GM23248 (cell line): Measurements from ENCODE around the gene RYR3. TPM values are rescaled to one million over a fixed set of nuclear protein-coding genes. Genes with fewer than 3 reads are reported as not detected.

Source experiments
- DNase-seq: peaks from one replicate; pipeline ENCODE4 v3.0.0-alpha.2; 2015
- H2AFZ ChIP-seq: fragments of 200-600 bp; sonication (generic); 2 replicates; pipeline ENCODE4 v1.6.1; 2016; ENCODE audit warnings: antibody characterized with exemption
- H3F3A ChIP-seq: fragments of 200-600 bp; sonication (generic); 2 replicates; pipeline ENCODE4 v1.6.1; 2016; ENCODE audit warnings: mild to moderate bottlenecking, antibody characterized with exemption, mixed run types; ENCODE audit not compliant: insufficient read depth
- H3K27ac ChIP-seq: fragments of 200-600 bp; sonication (generic); 2 replicates; pipeline ENCODE4 v1.5.1; 2016; ENCODE audit warnings: mild to moderate bottlenecking
- H3K27me3 ChIP-seq: fragments of 200-600 bp; sonication (generic); replicated peaks from 2 replicates; pipeline ENCODE4 v1.6.1; 2016; ENCODE audit warnings: mild to moderate bottlenecking; ENCODE audit not compliant: insufficient read depth
- H3K36me3 ChIP-seq: fragments of 200-600 bp; sonication (generic); 2 replicates; pipeline ENCODE4 v1.6.1; 2016; ENCODE audit warnings: low read depth, mild to moderate bottlenecking
- H3K4me1 ChIP-seq: fragments of 200-600 bp; sonication (generic); 2 replicates; pipeline ENCODE4 v1.6.1; 2016; ENCODE audit warnings: mild to moderate bottlenecking; ENCODE audit not compliant: insufficient read depth
- H3K4me2 ChIP-seq: fragments of 200-600 bp; sonication (generic); one replicate; pipeline ENCODE4 v1.6.1; 2016; ENCODE audit warnings: mild to moderate bottlenecking; ENCODE audit not compliant: unreplicated experiment
- H3K4me3 ChIP-seq: fragments of 200-600 bp; sonication (generic); 2 replicates; pipeline ENCODE4 v1.5.1; 2016; ENCODE audit warnings: mild to moderate bottlenecking
- H3K79me2 ChIP-seq: fragments of 200-600 bp; sonication (generic); 2 replicates; pipeline ENCODE4 v1.6.1; 2016; ENCODE audit warnings: mild to moderate bottlenecking; ENCODE audit not compliant: insufficient read depth
- H3K9ac ChIP-seq: fragments of 200-600 bp; sonication (generic); 2 replicates; pipeline ENCODE4 v1.6.1; 2016; ENCODE audit warnings: mild to moderate bottlenecking
- H3K9me2 ChIP-seq: fragments of 200-600 bp; sonication (generic); 2 replicates; pipeline ENCODE4 v1.6.1; 2016; ENCODE audit warnings: mixed run types, mild to moderate bottlenecking, moderate library complexity; ENCODE audit not compliant: insufficient read depth
- H3K9me3 ChIP-seq: fragments of 200-600 bp; sonication (generic); one replicate; pipeline ENCODE4 v1.6.1; 2017; ENCODE audit warnings: low read depth
- H4K20me1 ChIP-seq: fragments of 200-600 bp; sonication (generic); 2 replicates; pipeline ENCODE4 v1.6.0; 2016; ENCODE audit not compliant: insufficient read depth
- EZH2 ChIP-seq: fragments of 200-600 bp; sonication (generic); IDR thresholded peaks from 2 replicates; pipeline ENCODE4 v1.6.1; 2018; ENCODE audit warnings: antibody characterized with exemption, mild to moderate bottlenecking; ENCODE audit not compliant: insufficient read depth, poor library complexity, severe bottlenecking
- EZH2phosphoT487 ChIP-seq: fragments of 200-600 bp; sonication (generic); IDR thresholded peaks from 2 replicates; pipeline ENCODE4 v1.6.1; 2018; ENCODE audit warnings: antibody characterized with exemption, moderate library complexity, mild to moderate bottlenecking, low read depth; ENCODE audit not compliant: insufficient read depth
- WGBS, 2 experiments: methylation state at CpG; one replicate each; pipeline ENCODE4 v1.1.6; 2015 to 2017; ENCODE audit warnings: low lambda C conversion rate in 2 of 2, low coverage in 1 of 2; ENCODE audit errors: missing lambda C conversion rate in 2 of 2; 5-methylcytosine and 5-hydroxymethylcytosine counted together
- in situ Hi-C: fragments of 300-500 bp; cut with MboI; formaldehyde crosslinking; loops from 2 replicates; pipeline ENCODE4 v1.15.0; 2020
- polyA plus RNA-seq: library from polyadenylated mRNA; unstranded; fragments of >200 nt; fragmentation: Nextera tagmentation; extraction: Ambion mirVana; gene quantifications from 2 replicates; pipeline ENCODE4 v1.2.1, GENCODE V29; 2016
- total RNA-seq: library from RNA; depleted of rRNA; stranded (reverse); fragments of >200 nt; shearing (Covaris generic); gene quantifications from 2 replicates; pipeline ENCODE4 v1.2.3, GENCODE V29; 2014

Gene RYR3
- total and polyA plus RNA-seq, 2 experiments from 2014 or later: 0.26 TPM; not detected in 1

GRCh38 chr15:33322091-33322490 is 11.3 kb downstream of the RYR3 start:
- H3K4me2 ChIP-seq: no peak overlapping the region
- H3K9me2 ChIP-seq: no peaks in the 10 kb centered on the region

DNA sequence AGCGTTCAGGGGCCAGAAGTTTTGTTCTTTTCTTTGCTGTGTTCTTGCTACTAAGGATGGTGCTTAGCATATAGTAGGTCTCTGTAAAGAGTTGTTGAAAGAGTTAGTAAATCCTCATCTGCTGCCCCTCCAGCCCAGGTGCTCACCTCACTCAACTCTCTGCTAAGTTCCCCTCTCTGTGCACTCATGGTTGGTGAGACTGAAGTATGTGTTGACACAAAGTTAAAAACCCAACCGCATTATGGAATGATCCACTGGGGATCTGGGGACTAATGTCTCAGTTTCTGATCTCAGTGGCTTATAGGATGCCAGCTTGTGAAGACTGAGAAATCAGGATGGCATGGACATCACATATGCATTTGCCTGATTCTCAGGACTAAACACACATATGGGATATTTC is 13.8 kb downstream of the RYR3 start:
- WGBS, 2 experiments: 30 to 31% methylated on average over 2 of the region's 2 CpGs
- in situ Hi-C loops: no loop called here
- no peaks in the 10 kb centered on the region for H3K36me3 ChIP-seq

More at GRCh38 chr15:33322091-33322490, 11.3 kb downstream of the RYR3 start:
- Histone ChIP-seq H3K9me3 (no peaks in the 10 kb centered on the region), H3K27me3 (peaks cover 8% of the 10 kb centered on the region; the same call in 1 of the 2 replicates), H3K9ac (no peak overlapping the region), H3K4me1 (no peaks in the 10 kb centered on the region), H2AFZ (no peak overlapping the region), H3F3A (no peaks in the 10 kb centered on the region), H3K79me2 (no peaks in the 10 kb centered on the region), H3K27ac (no peak overlapping the region), H3K4me3 (no peak overlapping the region), H4K20me1 (no peaks in the 10 kb centered on the region), H3K36me3 (no peaks in the 10 kb centered on the region)
- in situ Hi-C loops: no loop called here
- 30 to 37% methylated on average over 6 of the region's 6 CpGs for WGBS, 2 experiments
- no peak for TF ChIP-seq EZH2phosphoT487
- TF ChIP-seq EZH2: no peak
- no peak for DNase-seq

GRCh38 chr15:33326908-33327307 is 16.1 kb downstream of the RYR3 start:
- Histone ChIP-seq H3K27me3 (peaks cover 18% of the 10 kb centered on the region; the same call in 1 of the 2 replicates), H3K27ac (no peak overlapping the region), H3K9ac (no peak overlapping the region), H3K4me2 (no peak overlapping the region), H3K9me3 (no peaks in the 10 kb centered on the region), H3K79me2 (no peaks in the 10 kb centered on the region), H3F3A (no peaks in the 10 kb centered on the region), H3K4me1 (no peaks in the 10 kb centered on the region), H3K4me3 (no peak overlapping the region), H3K36me3 (no peaks in the 10 kb centered on the region), H3K9me2 (no peaks in the 10 kb centered on the region), H2AFZ (no peak overlapping the region), H4K20me1 (no peaks in the 10 kb centered on the region)
- 50 to 70% methylated on average over 2 of the region's 2 CpGs for WGBS, 2 experiments
- in situ Hi-C loops: no loop called here
- DNase-seq: no peak
- no peak for TF ChIP-seq EZH2

More for the DNA sequence above, 13.8 kb downstream of the RYR3 start:
- H3F3A ChIP-seq: no peaks in the 10 kb centered on the region
- H3K27me3 ChIP-seq: peaks cover 13% of the 10 kb centered on the region; the same call in 1 of the 2 replicates
- H3K27ac ChIP-seq: no peak overlapping the region
- no peak overlapping the region for H3K9ac ChIP-seq
- no peaks in the 10 kb centered on the region for H3K9me3 ChIP-seq
- no peak overlapping the region for H3K4me3 ChIP-seq
- H3K4me1 ChIP-seq: no peaks in the 10 kb centered on the region
- H3K79me2 ChIP-seq: no peaks in the 10 kb centered on the region
- no peak overlapping the region for H3K4me2 ChIP-seq
- no peak for DNase-seq
- TF ChIP-seq EZH2phosphoT487 (no peak), EZH2 (no peak)
- H2AFZ ChIP-seq: no peak overlapping the region
- H4K20me1 ChIP-seq: no peaks in the 10 kb centered on the region
- H3K9me2 ChIP-seq: no peaks in the 10 kb centered on the region

DNA sequence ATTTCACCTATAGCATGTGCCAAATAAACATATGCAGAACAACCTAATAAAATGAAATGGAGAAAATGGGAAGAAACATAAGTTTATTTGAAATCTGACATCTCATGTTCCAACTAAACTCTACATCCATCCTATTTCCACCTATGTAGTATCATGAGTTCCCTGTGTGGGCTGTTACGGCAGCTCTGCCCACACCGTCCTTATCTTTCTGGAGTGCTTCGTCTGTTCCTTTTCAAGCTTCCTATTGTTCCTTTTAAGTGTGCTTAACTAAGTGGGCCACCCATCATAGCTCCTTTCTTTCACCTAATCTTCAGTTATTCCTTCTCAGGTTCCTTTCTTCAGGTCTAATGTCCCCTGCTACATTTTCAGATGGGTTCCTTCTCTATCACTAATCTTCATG is 17.3 kb downstream of the RYR3 start:
- no peak for DNase-seq
- TF ChIP-seq EZH2phosphoT487: no peak
- TF ChIP-seq EZH2: no peak
- H3K4me2 ChIP-seq: no peak overlapping the region

DNA sequence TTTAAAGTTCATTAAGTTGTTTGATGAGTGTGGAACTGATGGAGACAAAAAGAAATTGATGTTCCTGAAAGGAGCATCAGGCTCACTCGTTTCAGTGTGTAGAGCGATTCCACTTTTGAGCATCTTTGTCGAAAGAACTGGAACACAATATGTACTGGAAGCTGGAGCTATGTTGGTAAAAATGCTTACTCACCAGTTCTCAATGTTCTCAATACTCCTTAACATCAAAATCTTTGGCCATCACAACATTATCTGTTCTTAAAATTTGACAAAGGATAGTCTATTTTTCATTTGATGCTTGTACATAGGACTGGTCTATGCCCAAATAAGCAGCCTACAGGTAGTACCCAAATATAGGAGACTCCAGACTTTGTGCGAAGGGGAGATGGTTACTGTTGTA is 18.7 kb downstream of the RYR3 start:
- Histone ChIP-seq H3K27ac (no peak overlapping the region), H3K36me3 (no peaks in the 10 kb centered on the region), H3K27me3 (peaks cover 18% of the 10 kb centered on the region; the same call in 1 of the 2 replicates), H3K4me3 (no peak overlapping the region), H3K79me2 (no peaks in the 10 kb centered on the region), H3K4me2 (no peak overlapping the region), H3K9ac (no peak overlapping the region), H3F3A (no peaks in the 10 kb centered on the region), H3K9me3 (no peaks in the 10 kb centered on the region), H3K9me2 (no peaks in the 10 kb centered on the region), H4K20me1 (no peaks in the 10 kb centered on the region), H3K4me1 (no peaks in the 10 kb centered on the region), H2AFZ (no peak overlapping the region)
- 46 to 49% methylated on average over 4 of the region's 4 CpGs for WGBS, 2 experiments
- TF ChIP-seq EZH2: no peak
- no peak for TF ChIP-seq EZH2phosphoT487
- in situ Hi-C loops: no loop called here
- DNase-seq: no peak

More for the DNA sequence above, 17.3 kb downstream of the RYR3 start:
- H2AFZ ChIP-seq: no peak overlapping the region
- no peaks in the 10 kb centered on the region for H3K4me1 ChIP-seq
- no peaks in the 10 kb centered on the region for H3K79me2 ChIP-seq
- H3F3A ChIP-seq: no peaks in the 10 kb centered on the region
- peaks cover 18% of the 10 kb centered on the region; the same call in 1 of the 2 replicates for H3K27me3 ChIP-seq
- H3K4me3 ChIP-seq: no peak overlapping the region
- H4K20me1 ChIP-seq: no peaks in the 10 kb centered on the region
- in situ Hi-C loops: no loop called here
- H3K27ac ChIP-seq: no peak overlapping the region
- no peak overlapping the region for H3K9ac ChIP-seq
- no peaks in the 10 kb centered on the region for H3K9me2 ChIP-seq
- no peaks in the 10 kb centered on the region for H3K36me3 ChIP-seq
- H3K9me3 ChIP-seq: no peaks in the 10 kb centered on the region
- 56 to 60% methylated on average over 3 of the region's 3 CpGs for WGBS, 2 experiments
